Liver (tissue), 9 donors: ENCODE measurements around the gene CCNG1. TPM values are rescaled to one million over a fixed set of nuclear protein-coding genes. Genes with fewer than 3 reads are reported as not detected.
"Not testable (repeated sequence)": the region's sequence is repeated elsewhere in the genome, so short reads cannot be mapped to it uniquely, and the experiment has no call there.

Experiments used
- DNase-seq: peaks from one replicate; pipeline ENCODE4 v3.0.0-alpha.2; 2017; ENCODE audit warnings: low spot score
- H3K27ac ChIP-seq, 2 donors: one replicate each; pipeline ENCODE4 v1.7.0; 2013; ENCODE audit warnings: inconsistent platforms in 2 of 2, low read length in 2 of 2, control low read depth in 1 of 2, low read depth in 1 of 2, mild to moderate bottlenecking in 1 of 2
- H3K27me3 ChIP-seq, 4 donors: one replicate each; pipeline versions ENCODE4 v1.6.1 to v1.7.0; 2013; ENCODE audit warnings: low read length in 3 of 4, inconsistent platforms in 1 of 4, mild to moderate bottlenecking in 1 of 4, moderate library complexity in 1 of 4; ENCODE audit not compliant: control insufficient read depth in 4 of 4, insufficient read depth in 4 of 4
- H3K36me3 ChIP-seq, 4 donors: one replicate each; pipeline versions ENCODE4 v1.6.1 to v1.7.0; 2013; ENCODE audit warnings: low read length in 3 of 4, mild to moderate bottlenecking in 3 of 4, low read depth in 1 of 4, moderate library complexity in 1 of 4; ENCODE audit not compliant: control insufficient read depth in 4 of 4, insufficient read depth in 3 of 4
- H3K4me1 ChIP-seq, 4 donors: one replicate each; pipeline versions ENCODE4 v1.6.1 to v1.7.0; 2013; ENCODE audit warnings: low read length in 3 of 4, mild to moderate bottlenecking in 3 of 4, moderate library complexity in 1 of 4; ENCODE audit not compliant: control insufficient read depth in 4 of 4, insufficient read depth in 4 of 4
- H3K4me3 ChIP-seq, 3 donors: one replicate each; pipeline versions ENCODE4 v1.6.1 to v1.7.0; 2013; ENCODE audit warnings: low read length in 3 of 3, control low read depth in 1 of 3, low read depth in 1 of 3, mild to moderate bottlenecking in 1 of 3
- H3K9ac ChIP-seq, 2 donors: one replicate each; pipeline ENCODE4 v1.7.0; 2013; ENCODE audit warnings: low read length in 2 of 2, mild to moderate bottlenecking in 2 of 2, moderate library complexity in 2 of 2, control low read depth in 1 of 2, low read depth in 1 of 2
- H3K9me3 ChIP-seq, 4 donors: one replicate each; pipeline versions ENCODE4 v1.6.1 to v1.7.0; 2013; ENCODE audit warnings: low read length in 3 of 4; ENCODE audit not compliant: control insufficient read depth in 4 of 4
- FOXA1 ChIP-seq: IDR thresholded peaks from 2 replicates; pipeline ENCODE4 v1.6.1; 2016; ENCODE audit warnings: antibody characterized with exemption
- FOXA2 ChIP-seq: IDR thresholded peaks from 2 replicates; pipeline ENCODE4 v1.6.1; 2016; ENCODE audit warnings: antibody characterized with exemption
- GABPA ChIP-seq, 2 donors: IDR thresholded peaks in 1 of 2; conservative IDR thresholded peaks in 1 of 2; 2 replicates each; pipeline ENCODE4 v1.6.1; 2016; ENCODE audit warnings: antibody characterized with exemption in 2 of 2, mild to moderate bottlenecking in 1 of 2, moderate library complexity in 1 of 2
- JUND ChIP-seq, 2 donors: IDR thresholded peaks; 2 replicates each; pipeline ENCODE4 v1.6.1; 2016; ENCODE audit warnings: antibody characterized with exemption in 2 of 2
- NR2F2 ChIP-seq: IDR thresholded peaks from 2 replicates; pipeline ENCODE4 v1.6.1; 2016; ENCODE audit warnings: antibody characterized with exemption
- RAD21 ChIP-seq, 2 donors: IDR thresholded peaks; 2 replicates each; pipeline ENCODE4 v1.6.1; 2016; ENCODE audit warnings: antibody characterized with exemption in 2 of 2, mild to moderate bottlenecking in 2 of 2
- RXRA ChIP-seq, 2 donors: IDR thresholded peaks; 2 replicates each; pipeline ENCODE4 v1.6.1; 2017 to 2018; ENCODE audit warnings: antibody characterized with exemption in 2 of 2, mild to moderate bottlenecking in 1 of 2
- SP1 ChIP-seq: IDR thresholded peaks from 2 replicates; pipeline ENCODE4 v1.6.1; 2018; ENCODE audit warnings: antibody characterized with exemption, mild to moderate bottlenecking
- TAF1 ChIP-seq: conservative IDR thresholded peaks from 2 replicates; pipeline ENCODE4 v1.6.1; 2016; ENCODE audit warnings: antibody characterized with exemption, mild to moderate bottlenecking
- YY1 ChIP-seq: IDR thresholded peaks from 2 replicates; pipeline ENCODE4 v1.6.1; 2016; ENCODE audit warnings: antibody characterized with exemption, mild to moderate bottlenecking
- WGBS: extraction: QIAGEN DNeasy Blood & Tissue Kit; methylation state at CpG from one replicate; pipeline ENCODE4 v1.1.7; 2013; 5-methylcytosine and 5-hydroxymethylcytosine counted together
- polyA plus RNA-seq, 2 donors: library from polyadenylated mRNA; stranded (reverse) in 1 of 2; unstranded in 1 of 2; fragments of 200-250 nt in 1 of 2; fragments of >200 nt in 1 of 2; fragmentation: Nextera tagmentation in 1 of 2; extraction: Ambion mirVana in 1 of 2; gene quantifications; one replicate each; pipeline versions ENCODE4 v1.2.1 to v1.2.3, GENCODE V29; 2013 to 2015
- total RNA-seq, 2 donors: library from RNA; depleted of rRNA; stranded (reverse); fragments of >200 nt; gene quantifications; one replicate each; pipeline ENCODE4 v1.2.3, GENCODE V29; 2014
- TF ChIP-seq, protein P1 (sequence below): IDR thresholded peaks from 2 replicates; pipeline ENCODE4 v1.6.1; 2016; ENCODE audit warnings: antibody characterized with exemption
- TF ChIP-seq, protein P2 (sequence below): IDR thresholded peaks from 2 replicates; pipeline ENCODE4 v1.6.1; 2016; ENCODE audit warnings: antibody characterized with exemption
- TF ChIP-seq, protein P3 (sequence below): fragments of 150-350 bp; IDR thresholded peaks from 2 replicates; pipeline ENCODE4 v1.5.1; 2017; ENCODE audit warnings: improper control_type of control experiment, low read depth, low read length; ENCODE audit not compliant: missing input control
- TF ChIP-seq, protein P4 (sequence below): IDR thresholded peaks from 2 replicates; pipeline ENCODE4 v1.6.1; 2016; ENCODE audit warnings: antibody characterized with exemption, mild to moderate bottlenecking
- donor health status: healthy.
- donor health status: healthy.
- donor health status: healthy.
- donor health status: healthy.
- donor health status: healthy.

Gene CCNG1
- total and polyA plus RNA-seq, 4 donors, result 30.9 to 93.7 (median 74.1) TPM

DNA sequence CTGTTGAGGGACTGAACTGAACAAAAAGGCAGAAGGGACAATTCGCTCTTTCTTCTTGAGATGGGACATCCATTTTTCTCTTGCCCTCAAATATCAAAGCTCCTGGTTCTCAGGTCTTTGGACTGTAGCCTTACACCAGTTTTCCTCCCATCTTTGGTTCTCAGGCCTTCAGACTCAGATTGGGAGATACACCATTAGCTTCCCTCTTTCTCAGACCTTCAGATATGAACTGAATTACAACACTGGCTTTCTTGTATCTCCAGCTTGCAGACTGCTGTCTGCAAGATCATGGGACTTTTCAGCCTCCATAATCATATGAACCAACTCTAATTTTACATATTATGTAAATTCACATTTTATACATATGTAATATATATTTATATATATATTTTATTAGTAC, 12.6 kb upstream of the CCNG1 start:
- Histone ChIP-seq H3K4me1 (no peaks in the 10 kb centered on the region), H3K4me3 (no peak overlapping the region), H3K27ac (no peak overlapping the region), H3K36me3 (no peaks in the 10 kb centered on the region), H3K9me3 (no peaks in the 10 kb centered on the region), H3K9ac (no peak overlapping the region), H3K27me3 (no peaks in the 10 kb centered on the region)
- 100% methylated on average over 1 of the region's 1 CpG for WGBS
- TF ChIP-seq, protein P1, sequence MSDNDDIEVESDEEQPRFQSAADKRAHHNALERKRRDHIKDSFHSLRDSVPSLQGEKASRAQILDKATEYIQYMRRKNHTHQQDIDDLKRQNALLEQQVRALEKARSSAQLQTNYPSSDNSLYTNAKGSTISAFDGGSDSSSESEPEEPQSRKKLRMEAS, result no peak
- no peak for TF ChIP-seq FOXA2
- TF ChIP-seq, protein P2, sequence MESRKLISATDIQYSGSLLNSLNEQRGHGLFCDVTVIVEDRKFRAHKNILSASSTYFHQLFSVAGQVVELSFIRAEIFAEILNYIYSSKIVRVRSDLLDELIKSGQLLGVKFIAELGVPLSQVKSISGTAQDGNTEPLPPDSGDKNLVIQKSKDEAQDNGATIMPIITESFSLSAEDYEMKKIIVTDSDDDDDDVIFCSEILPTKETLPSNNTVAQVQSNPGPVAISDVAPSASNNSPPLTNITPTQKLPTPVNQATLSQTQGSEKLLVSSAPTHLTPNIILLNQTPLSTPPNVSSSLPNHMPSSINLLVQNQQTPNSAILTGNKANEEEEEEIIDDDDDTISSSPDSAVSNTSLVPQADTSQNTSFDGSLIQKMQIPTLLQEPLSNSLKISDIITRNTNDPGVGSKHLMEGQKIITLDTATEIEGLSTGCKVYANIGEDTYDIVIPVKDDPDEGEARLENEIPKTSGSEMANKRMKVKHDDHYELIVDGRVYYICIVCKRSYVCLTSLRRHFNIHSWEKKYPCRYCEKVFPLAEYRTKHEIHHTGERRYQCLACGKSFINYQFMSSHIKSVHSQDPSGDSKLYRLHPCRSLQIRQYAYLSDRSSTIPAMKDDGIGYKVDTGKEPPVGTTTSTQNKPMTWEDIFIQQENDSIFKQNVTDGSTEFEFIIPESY, result no peak
- TF ChIP-seq SP1, result no peak
- TF ChIP-seq JUND (IDR thresholded peaks at IDR 0.05), result no peak
- no peak for TF ChIP-seq FOXA1
- no peak for TF ChIP-seq YY1
- no peak for TF ChIP-seq GABPA (IDR thresholded peaks at IDR 0.05 in 1 of 2, conservative IDR thresholded peaks at IDR 0.05 in 1 of 2)
- no peak for TF ChIP-seq NR2F2
- no peak for TF ChIP-seq RXRA (IDR thresholded peaks at IDR 0.05)
- TF ChIP-seq, protein P3, sequence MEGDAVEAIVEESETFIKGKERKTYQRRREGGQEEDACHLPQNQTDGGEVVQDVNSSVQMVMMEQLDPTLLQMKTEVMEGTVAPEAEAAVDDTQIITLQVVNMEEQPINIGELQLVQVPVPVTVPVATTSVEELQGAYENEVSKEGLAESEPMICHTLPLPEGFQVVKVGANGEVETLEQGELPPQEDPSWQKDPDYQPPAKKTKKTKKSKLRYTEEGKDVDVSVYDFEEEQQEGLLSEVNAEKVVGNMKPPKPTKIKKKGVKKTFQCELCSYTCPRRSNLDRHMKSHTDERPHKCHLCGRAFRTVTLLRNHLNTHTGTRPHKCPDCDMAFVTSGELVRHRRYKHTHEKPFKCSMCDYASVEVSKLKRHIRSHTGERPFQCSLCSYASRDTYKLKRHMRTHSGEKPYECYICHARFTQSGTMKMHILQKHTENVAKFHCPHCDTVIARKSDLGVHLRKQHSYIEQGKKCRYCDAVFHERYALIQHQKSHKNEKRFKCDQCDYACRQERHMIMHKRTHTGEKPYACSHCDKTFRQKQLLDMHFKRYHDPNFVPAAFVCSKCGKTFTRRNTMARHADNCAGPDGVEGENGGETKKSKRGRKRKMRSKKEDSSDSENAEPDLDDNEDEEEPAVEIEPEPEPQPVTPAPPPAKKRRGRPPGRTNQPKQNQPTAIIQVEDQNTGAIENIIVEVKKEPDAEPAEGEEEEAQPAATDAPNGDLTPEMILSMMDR, result no peak
- TF ChIP-seq TAF1, result no peak
- no peak for TF ChIP-seq RAD21 (IDR thresholded peaks at IDR 0.05)
- no peak for DNase-seq

DNA sequence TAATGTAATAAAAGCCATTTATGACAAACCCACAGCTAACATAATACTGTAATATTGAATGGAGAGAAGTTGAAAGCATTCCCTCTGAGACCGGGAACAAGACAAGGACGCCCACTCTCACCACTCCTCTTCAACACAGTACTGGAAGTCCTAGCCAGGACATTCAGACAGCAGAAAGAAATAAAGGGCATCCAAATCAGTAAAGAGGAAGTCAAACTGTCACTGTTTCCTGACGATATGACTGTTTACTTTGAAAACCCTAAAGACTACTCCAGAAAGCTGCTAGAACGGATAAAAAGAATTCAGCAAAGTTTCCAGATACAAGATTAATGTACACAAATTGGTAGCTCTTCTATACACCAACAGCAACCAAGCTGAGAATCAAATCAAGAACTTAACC, 11.3 kb upstream of the CCNG1 start:
- H3K4me1 ChIP-seq, DNase-seq, H3K9me3 ChIP-seq, H3K36me3 ChIP-seq, H3K9ac ChIP-seq, H3K4me3 ChIP-seq, H3K27ac ChIP-seq, H3K27me3 ChIP-seq: not testable (repeated sequence)
- WGBS, result 57% methylated on average over 4 of the region's 4 CpGs

DNA sequence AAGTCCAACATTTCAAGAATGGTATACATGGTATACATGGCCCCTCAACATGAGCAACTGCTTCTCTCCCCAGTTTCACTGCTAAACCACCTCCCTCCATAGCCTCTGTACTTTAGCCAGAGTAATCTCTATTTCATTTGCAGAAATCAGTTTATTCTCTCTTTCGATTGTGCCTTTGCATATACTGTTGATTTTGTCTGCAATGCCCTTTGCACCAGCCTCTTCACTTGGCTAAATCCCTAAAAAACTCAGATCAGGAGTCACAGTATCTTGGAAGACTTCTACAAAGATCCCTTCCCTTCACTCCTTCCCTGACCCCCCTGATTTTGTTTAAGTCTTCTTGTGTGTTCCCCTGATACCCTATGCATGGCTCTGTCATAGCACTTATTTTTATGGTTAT, 4.9 kb upstream of the CCNG1 start:
- H3K4me1 ChIP-seq, result peaks cover 1 to 42% (median 20%) of the 10 kb centered on the region in 4 donors
- WGBS, result 31% methylated on average over 1 of the region's 1 CpG
- DNase-seq, result no peak
- no peak overlapping the region for H3K4me3 ChIP-seq
- H3K9me3 ChIP-seq, result no peaks in the 10 kb centered on the region
- peak overlapping the region; percentile 67 to 68 for H3K27ac ChIP-seq
- no peak overlapping the region for H3K9ac ChIP-seq
- H3K36me3 ChIP-seq, result no peaks in the 10 kb centered on the region
- H3K27me3 ChIP-seq, result no peaks in the 10 kb centered on the region
- TF ChIP-seq, protein P4, sequence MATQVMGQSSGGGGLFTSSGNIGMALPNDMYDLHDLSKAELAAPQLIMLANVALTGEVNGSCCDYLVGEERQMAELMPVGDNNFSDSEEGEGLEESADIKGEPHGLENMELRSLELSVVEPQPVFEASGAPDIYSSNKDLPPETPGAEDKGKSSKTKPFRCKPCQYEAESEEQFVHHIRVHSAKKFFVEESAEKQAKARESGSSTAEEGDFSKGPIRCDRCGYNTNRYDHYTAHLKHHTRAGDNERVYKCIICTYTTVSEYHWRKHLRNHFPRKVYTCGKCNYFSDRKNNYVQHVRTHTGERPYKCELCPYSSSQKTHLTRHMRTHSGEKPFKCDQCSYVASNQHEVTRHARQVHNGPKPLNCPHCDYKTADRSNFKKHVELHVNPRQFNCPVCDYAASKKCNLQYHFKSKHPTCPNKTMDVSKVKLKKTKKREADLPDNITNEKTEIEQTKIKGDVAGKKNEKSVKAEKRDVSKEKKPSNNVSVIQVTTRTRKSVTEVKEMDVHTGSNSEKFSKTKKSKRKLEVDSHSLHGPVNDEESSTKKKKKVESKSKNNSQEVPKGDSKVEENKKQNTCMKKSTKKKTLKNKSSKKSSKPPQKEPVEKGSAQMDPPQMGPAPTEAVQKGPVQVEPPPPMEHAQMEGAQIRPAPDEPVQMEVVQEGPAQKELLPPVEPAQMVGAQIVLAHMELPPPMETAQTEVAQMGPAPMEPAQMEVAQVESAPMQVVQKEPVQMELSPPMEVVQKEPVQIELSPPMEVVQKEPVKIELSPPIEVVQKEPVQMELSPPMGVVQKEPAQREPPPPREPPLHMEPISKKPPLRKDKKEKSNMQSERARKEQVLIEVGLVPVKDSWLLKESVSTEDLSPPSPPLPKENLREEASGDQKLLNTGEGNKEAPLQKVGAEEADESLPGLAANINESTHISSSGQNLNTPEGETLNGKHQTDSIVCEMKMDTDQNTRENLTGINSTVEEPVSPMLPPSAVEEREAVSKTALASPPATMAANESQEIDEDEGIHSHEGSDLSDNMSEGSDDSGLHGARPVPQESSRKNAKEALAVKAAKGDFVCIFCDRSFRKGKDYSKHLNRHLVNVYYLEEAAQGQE, result no peak
- TF ChIP-seq, protein P1, result no peak
- TF ChIP-seq RXRA (IDR thresholded peaks at IDR 0.05), result peak; percentile 36 to 51
- TF ChIP-seq, protein P3, result no peak
- TF ChIP-seq, protein P2, result no peak
- TF ChIP-seq FOXA2, result peak; percentile 51
- TF ChIP-seq JUND (IDR thresholded peaks at IDR 0.05), result peak in 1 of 2 donors; percentile 53
- no peak for TF ChIP-seq NR2F2
- peak; percentile 37 for TF ChIP-seq YY1
- TF ChIP-seq TAF1, result no peak
